GM18520 (cell line): ENCODE measurements around the gene TCF23.
"Not testable (repeated sequence)": the region's sequence is repeated elsewhere in the genome, so short reads cannot be mapped to it uniquely, and the experiment has no call there.

ENCODE experiments used
- ATAC-seq: cut with Tn5 transposase; IDR thresholded peaks from one replicate; pipeline ENCODE4 v1.9.1; 2021; ENCODE audit not compliant: unreplicated experiment

The TCF23 gene

DNA sequence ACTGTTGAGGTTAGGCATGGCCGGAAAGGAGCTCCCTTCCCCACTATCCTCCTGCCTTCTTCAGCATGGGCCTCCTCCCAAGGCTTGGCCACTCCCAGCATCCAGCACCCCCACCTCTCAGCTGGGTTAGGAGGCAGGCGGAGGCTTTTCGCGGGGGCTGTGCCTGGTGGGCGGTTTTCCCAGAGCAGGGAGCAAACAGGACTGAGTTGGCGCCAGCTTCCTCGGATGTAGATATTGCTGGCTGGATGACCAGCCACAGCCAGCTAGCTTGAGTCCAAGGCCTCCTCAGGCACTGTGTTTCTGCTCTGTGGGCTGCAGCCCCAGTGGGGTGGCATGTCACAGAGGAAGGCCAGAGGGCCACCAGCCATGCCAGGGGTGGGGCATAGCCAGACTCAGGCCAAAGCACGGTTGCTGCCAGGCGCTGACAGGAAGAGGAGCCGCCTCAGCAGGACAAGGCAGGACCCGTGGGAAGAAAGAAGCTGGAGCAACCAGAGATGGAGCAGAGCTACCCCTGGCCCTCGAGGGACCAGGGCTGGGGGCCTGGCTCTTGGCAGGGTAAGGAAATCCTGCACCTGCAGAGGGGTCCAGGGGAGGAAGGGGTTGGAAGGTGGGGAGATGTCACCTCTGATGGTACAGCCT, at the start of gene TCF23:
Gene TCF23 (plus strand): TSS at position 204 of the 639 bp plus-strand sequence. CDS start 130 bp downstream, at position 334.
- ATAC-seq, result no peak

DNA sequence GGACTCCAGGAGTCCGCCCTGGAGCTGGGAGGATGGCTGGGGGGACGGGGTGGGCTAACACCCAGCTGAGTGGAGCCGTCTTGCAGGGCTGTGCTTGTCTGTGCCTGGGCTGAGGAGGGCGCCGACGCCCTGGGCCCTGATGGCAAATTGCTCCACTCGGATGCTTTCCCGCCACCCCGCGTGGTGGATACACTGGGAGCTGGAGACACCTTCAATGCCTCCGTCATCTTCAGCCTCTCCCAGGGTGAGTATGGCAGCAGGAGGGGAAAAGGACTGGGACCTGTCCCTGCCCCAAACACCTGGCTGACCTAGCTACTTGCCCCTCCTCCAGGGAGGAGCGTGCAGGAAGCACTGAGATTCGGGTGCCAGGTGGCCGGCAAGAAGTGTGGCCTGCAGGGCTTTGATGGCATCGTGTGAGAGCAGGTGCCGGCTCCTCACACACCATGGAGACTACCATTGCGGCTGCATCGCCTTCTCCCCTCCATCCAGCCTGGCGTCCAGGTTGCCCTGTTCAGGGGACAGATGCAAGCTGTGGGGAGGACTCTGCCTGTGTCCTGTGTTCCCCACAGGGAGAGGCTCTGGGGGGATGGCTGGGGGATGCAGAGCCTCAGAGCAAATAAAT, 49.4 kb upstream of the TCF23 start:
- no peak for ATAC-seq

DNA sequence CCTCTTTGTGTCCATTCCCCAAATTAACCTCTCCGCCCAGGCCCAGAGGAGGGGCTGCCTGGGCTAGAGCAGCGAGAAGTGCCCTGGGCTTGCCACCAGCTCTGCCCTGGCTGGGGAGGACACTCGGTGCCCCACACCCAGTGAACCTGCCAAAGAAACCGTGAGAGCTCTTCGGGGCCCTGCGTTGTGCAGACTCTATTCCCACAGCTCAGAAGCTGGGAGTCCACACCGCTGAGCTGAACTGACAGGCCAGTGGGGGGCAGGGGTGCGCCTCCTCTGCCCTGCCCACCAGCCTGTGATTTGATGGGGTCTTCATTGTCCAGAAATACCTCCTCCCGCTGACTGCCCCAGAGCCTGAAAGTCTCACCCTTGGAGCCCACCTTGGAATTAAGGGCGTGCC, 48.8 kb upstream of the TCF23 start:
- ATAC-seq, result no peak

DNA sequence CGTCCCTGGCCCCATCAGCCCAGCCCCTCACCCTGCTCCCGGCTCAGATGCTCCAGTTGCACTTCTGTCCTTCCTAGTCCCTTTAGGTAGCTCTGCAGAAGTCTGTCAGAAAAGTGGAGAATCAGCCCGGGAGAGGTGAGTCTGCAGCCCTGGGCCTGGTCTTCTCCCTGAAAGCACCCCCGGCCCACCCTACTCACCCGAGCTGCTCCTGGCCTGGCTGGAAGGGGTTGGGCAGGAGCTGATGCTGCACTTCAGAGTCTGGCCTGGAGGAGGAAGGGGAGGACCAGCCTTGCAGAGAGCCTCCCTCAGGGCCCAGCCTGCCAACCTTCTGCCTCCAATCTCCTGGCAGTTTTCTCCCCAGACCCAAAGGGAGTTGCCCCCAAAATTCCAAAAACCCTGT, 46.5 kb upstream of the TCF23 start:
- ATAC-seq, result no peak

DNA sequence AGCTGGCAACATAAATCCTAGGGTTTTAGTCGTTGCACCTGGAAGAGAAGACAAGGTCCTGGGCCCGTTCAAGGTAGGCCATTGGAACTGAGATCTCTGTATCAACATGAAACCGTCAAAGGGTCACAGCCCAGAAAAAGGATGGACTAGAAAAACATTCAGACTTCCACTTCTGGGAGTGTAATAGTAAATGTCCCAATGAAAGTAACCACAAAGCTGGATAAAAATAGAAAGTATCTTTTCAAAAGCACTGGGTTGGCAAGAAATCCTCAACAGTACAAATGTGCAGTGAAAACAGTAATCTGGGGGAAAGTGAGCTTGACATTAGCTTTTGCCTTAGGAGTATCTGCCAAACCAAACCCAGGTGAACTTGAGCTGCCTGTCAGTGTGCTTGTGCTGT, 42.8 kb upstream of the TCF23 start:
- no peak for ATAC-seq

DNA sequence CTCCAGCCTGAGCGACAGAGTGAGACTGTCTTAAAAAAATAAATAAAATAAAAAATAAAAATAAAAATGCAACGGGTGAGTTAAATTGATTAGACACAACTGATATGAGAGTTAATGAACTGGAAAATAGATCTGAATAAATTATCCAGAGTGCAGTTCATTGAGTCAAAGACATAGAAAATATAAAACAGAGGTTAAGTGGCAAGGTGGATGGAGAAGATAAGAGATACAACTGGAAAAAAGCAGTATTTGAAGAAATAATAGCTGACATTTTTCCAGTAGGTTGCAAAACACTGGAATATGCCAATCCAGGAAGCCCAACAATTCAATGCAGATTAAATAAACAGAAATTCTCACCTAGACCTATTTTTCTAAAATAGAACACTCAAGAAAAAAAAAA, 40.6 kb upstream of the TCF23 start:
- no peak for ATAC-seq

DNA sequence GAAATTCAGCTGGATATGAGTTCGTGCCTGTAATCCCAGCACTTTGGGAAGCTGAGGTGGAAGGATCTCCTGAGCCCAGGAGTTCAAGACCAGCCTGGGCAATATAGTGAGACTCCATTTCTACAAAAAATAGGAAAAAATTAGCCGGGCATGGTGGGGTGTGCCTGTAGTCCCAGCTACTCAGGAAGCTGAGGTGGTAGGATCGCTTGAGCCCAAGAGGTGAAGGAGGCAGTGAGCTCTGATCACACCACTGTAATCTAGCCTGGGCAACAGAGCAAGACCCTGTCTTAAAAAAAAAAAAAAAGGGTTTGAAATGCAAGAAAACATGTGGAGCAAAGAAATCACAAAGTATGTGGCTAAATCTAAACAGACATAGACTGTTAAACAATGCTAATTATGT, 39.7 kb upstream of the TCF23 start:
- ATAC-seq, result no peak

DNA sequence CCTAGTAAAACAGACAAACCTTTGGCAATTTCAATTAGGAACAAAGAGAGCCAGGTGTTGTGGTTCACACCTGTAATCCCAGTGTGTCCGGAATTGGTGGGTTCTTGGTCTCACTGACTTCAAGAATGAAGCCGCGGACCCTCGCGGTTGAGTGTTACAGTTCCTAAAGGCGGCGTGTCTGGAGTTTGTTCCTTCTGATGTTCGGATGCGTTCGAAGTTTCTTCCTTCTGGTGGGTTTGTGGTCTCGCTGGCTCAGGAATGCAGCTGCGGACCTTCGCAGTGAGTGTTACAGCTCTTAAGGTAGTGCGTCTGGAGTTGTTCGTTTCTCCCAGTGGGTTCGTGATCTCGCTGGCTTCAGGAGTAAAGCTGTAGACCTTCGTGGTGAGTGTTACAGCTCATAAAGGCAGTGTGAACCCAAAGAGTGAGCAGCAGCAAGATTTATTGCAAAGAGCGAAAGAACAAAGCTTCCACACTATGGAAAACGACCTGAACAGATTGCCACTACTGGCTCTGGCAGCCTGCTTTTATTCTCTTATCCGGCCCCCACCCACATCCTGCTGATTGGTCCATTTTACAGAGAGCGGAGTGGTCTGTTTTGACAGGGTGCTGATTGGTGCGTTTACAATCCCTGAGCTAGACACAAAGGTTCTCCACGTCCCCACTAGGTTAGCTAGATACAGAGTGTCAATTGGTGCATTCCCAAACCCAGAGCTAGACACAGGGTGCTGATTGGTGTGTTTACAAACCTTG, 38.0 kb upstream of the TCF23 start:
- ATAC-seq, result not testable (repeated sequence)

DNA sequence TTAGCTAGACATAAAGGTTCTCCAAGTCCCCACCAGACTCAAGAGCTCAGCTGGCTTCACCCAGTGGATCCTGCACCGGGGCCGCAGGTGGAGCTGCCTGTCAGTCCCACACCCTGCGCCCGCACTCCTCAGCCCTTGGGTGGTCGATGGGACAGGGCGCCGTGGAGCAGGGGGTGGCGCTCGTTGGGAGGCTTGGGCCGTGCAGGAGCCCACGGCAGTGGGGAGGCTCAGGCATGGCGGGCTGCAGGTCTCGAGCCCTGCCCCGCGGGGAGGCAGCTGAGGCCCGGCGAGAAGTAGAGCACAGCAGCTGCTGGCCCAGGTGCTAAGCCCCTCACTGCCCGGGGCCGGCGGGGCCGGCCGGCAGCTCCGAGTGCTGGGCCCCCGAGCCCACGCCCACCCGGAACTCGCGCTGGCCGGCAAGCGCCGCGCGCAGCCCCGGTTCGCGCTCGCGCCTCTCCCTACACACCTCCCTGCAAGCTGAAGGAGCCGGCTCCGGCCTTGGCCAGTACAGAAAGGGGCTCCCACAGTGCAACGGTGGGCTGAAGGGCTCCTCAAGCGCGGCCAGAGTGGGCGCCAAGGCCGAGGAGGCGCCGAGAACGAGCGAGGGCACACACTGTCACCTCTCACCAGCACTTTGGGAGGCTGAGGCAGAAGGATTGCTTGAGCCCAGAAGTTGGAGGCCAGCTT, 37.3 kb upstream of the TCF23 start:
- ATAC-seq, result not testable (repeated sequence)

DNA sequence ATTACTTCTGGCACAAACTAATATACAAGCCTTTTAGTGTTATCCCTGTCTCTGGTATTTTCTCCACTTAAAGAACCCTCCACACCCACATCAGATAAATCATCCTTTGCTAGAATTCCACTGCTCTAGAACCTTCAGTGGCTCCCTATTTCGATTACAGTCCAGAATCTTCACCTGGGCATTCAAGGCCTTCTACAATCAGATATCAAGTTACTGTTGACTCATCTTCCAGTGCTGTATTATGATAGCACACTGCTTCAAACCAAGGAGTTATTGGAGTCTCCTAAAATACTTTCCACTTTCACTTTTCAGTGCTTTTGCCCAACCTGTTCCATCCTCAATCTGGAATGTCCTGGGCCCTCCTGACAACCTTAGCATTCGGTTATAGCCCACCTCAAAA, 33.3 kb upstream of the TCF23 start:
- ATAC-seq, result no peak

DNA sequence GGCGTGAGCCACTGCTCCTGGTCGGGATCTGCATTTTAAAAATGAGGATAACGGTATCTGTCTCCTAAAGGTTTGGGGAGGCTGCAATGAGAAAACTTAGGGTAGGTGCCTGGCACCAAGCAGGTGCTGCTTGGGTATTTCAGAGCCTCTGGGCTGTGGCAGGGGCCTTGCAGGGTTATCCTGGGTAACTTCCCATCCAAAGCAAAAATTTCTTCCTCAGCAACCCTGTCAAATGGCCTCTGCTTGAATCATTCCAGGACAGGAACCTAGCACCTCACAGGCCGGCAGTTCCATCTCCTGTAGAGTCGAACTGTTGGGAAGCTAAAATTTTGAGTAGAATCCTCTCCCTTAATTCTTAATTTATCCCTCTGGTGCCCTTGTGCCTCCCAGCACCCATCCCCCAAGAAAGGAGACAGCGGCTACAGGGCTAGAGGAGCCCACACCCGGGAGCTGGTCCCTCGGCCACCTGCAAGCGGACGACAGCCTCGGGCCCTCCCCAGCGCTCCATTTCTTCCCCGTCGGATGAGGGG, 30.7 kb upstream of the TCF23 start:
- no peak for ATAC-seq

DNA sequence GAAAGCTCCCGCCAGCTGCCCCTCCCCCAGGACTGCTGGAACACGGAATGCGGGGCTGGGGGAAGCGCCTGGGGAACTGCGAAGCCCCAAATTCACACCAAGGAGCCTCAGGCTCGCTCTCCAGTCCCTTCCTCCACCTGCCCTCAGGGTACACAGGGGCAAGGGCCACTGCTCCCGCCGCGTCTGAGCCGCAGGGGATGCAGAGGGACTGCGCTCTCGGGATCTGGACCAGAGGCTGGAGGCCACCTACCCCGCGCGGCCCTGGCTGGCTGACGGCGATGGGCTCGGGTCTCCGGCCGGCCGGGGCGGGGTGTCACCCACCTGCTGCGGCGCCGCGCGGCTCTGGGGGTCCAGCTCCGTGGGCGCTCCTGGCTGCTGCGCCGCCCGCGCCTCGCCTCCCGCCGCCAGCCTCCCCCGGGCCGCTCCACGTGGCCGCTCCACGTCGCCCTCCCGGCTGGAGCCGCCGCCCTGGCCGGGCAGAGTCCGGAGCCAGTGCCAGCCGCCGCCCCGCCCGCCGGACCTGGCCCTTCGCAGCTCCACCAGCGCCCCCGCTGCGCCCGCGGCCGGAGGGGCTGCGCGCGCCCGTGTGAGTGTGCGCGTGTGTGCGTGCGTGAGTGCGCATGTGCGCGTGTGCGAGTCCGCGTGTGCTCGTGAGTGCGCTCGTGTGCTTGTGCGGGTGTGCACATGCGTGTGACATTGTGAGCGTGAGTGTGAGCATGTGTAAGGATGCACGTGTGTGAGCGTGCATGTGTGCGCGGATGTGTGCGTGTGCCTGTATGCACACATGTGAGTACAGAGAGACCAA, 30.1 kb upstream of the TCF23 start, which contains the start of gene CGREF1:
Gene CGREF1 (minus strand): TSS at position 604 of the 805 bp plus-strand sequence. CDS start 14,762 bp downstream, outside the sequence.
- no peak for ATAC-seq

DNA sequence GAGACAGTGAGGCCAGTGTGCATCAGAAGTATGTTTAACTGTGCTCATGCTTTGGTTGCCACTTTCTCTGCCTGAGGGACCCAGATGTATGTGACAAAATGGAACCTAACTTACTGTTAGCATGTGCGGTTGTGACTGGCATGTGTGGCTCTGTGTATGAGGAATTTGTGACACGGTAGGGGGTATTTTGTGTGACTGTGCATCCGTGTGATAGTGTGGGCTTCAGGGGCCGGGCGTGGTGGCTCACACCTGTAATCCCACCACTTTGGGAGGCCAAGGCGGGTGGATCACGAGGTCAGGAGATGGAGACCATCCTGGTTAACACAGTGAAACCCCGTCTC, 29.5 kb upstream of the TCF23 start:
- ATAC-seq, result not testable (repeated sequence)

DNA sequence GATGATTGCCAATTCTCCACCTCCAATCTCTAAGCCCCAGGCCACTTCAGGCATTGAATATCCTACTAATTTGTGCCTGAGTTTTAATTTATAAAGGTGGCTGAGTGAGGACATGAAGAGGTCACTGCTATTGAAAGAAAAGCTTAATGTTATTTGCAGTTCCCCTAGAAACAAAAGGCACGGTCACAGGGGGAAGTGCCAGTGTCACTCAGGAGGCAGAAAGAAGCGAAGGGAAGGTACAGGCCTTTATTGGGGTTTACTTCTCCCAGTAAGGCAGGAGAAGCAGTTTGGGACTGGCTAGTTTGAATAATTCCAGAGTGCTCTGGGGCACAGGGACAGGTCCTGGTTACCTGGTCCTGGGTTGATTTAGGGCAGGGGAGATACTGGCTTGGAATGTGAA, 26.9 kb upstream of the TCF23 start:
- no peak for ATAC-seq

DNA sequence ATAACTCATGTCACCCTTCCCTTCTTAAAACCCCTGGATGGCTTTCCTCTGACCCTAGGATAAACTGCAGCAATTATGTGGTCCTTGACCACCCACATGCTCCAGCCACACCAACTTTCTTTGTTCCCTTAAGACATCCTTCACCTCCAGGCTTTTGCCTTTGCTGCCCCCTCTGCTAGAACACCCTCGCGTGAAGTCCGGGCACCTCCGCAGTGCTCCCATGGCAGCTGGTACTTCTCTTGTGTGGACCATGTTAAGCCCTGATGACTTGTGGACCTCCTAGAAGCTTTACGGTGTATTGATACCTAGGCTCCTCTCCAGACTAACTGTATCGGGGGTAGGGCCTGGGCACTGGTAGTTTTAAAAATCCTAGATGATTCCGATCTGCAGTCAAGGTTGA, 26.0 kb upstream of the TCF23 start:
- no peak for ATAC-seq

DNA sequence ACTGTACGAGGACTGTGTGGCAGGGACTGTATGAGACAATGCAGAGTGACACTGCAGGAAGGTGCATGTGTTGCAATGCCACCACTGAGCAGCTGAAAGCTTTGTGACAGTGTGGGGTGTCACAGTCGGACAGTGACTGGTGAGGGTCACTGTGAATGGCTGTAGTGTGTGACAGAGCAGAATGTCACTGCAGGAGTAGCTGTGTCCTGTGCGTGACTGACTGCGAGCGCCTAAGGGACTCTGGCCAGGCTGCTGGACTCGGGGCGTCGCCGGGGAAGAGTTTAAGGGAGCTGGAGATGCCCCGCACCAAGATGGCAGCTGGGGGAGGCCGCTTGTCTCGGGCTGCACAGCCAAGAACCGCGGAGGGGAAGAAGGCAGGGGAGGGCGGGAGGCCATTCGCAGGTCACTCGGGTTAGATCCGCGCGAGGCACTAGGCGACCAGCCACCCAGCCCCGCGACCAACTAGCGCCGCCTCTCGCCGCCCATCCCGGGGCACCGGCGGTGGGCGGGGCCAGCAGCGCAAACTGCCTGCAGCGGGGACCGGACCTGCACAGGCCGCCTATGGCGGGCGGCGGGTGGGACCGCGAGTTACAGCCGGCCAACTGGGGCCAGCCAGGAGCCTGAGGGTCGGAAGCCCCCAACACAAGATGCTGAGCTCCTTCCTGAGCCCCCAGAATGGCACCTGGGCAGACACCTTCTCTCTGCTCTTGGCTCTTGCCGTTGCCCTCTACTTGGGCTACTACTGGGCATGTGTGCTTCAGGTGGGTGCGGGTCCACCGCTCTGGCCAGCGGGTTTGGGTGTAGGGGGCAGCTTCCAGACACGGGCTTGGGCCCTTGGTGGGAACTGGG, 25.3 kb upstream of the TCF23 start, which contains the start of gene ABHD1:
Gene ABHD1 (plus strand): TSS at position 514 of the 849 bp plus-strand sequence. CDS start 134 bp downstream, at position 648.
- no peak for ATAC-seq

DNA sequence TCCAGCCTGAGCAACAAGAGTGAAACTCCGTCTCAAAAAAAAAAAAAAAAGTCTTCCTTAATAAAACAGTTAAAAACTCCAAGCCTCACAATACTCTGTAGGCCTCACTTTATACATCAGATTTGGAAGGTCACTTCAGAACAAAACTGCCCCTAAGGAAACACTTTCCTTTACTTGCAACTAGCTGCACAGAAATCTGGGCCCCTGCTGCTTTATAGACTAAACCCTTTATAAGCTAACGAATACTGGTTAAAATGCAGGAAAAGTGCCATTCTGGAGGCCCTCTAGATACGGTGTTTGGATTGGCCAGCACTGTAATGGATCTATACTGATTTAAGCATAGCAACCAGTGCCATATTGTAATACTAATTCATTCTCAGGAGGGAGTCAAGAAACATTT, 23.7 kb upstream of the TCF23 start:
- ATAC-seq, result no peak

DNA sequence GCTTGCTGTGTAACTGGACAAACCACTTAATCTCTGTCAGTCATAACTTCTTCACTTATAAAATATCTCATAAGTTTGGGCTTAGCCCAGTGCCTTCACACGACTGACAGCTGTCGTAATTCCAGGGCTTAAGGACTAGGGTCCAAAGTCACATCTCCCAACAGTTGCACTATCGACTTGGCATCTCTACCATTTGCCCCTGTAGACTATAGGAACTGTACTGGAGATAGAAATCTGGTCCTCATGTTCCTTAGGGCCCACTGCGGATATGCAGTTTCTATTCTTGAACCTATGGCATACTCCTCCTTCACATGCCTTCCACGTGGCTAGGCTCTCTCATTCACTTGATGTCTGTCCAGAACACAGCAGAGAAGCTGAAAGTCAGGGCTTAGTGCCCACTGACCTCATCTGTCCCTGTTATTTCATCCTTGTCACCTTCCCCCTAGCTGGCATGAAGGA, 22.5 kb upstream of the TCF23 start:
- ATAC-seq, result no peak

DNA sequence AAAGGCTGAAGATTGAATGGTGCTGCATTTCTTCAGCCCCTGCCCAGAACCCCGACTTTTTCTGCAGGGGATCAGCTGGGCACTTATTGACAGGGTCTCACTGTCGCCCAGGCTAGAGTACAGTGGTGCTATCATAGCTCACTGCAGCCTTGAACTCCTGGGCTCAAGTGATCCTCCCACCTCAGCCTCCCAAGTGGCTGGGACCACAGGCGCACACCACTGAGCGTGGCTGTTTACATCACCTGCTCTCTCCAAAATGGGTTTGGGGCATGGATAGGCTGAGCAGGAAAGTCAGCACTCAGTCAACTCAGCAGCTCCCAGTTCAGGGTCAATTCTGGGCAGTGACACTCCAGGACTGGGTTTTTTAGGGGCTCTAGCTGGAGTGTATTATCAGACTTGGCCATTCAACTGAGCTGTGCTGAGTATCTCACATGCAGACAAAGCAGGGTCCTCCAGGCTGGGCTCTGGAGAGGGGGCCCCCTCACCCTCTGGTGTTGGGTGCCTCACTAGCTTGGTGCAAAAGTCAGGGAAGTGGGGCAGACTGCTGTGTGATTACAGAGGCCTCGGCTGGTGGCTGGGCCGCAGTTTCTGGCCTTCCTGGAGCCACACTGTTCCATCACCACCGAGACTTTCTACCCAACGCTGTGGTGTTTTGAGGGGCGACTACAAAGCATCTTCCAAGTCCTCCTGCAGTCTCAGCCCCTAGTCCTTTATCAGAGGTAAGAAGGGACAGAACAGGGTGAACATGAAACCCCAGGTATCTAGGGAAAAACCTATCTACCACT, 20.7 kb upstream of the TCF23 start:
- no peak for ATAC-seq
